GM21528 (cell line): Measurements from ENCODE around the gene ANKRD28.
"Not testable (repeated sequence)": the region's sequence is repeated elsewhere in the genome, so short reads cannot be mapped to it uniquely, and the experiment has no call there.

ENCODE experiments used
- ATAC-seq: cut with Tn5 transposase; IDR thresholded peaks from one replicate; pipeline ENCODE4 v1.9.1; 2021; ENCODE audit warnings: mild to moderate bottlenecking, moderate library complexity; ENCODE audit not compliant: unreplicated experiment, low FRiP score

The ANKRD28 gene

GRCh38 chr3:15638891-15639262 is 158.9 kb downstream of the ANKRD28 start:
- no peak for ATAC-seq

GRCh38 chr3:15638193-15638890 is 159.4 kb downstream of the ANKRD28 start:
- no peak for ATAC-seq

- ATAC-seq: no peak
Observed at GRCh38 chr3:15637131-15637951, 160.4 kb downstream of the ANKRD28 start.

GRCh38 chr3:15636028-15636709 is 161.6 kb downstream of the ANKRD28 start:
- no peak for ATAC-seq

- ATAC-seq: no peak
Observed at GRCh38 chr3:15635121-15635661, 162.6 kb downstream of the ANKRD28 start.

- no peak for ATAC-seq
Observed at GRCh38 chr3:15634671-15635070, 163.1 kb downstream of the ANKRD28 start.

GRCh38 chr3:15633766-15634598 is 163.8 kb downstream of the ANKRD28 start:
- ATAC-seq: no peak

GRCh38 chr3:15633159-15633558 is 164.6 kb downstream of the ANKRD28 start:
- no peak for ATAC-seq

- no peak for ATAC-seq
Observed at GRCh38 chr3:15632212-15632580, 165.6 kb downstream of the ANKRD28 start.

GRCh38 chr3:15631426-15632211 is 166.2 kb downstream of the ANKRD28 start:
- ATAC-seq: no peak

- ATAC-seq: peak; percentile 54
Observed at GRCh38 chr3:15630646-15631350, 167.0 kb downstream of the ANKRD28 start.

GRCh38 chr3:15629860-15630597 is 167.8 kb downstream of the ANKRD28 start:
- peak; percentile 90 for ATAC-seq

GRCh38 chr3:15628967-15629366 is 168.8 kb downstream of the ANKRD28 start:
- no peak for ATAC-seq

GRCh38 chr3:15623535-15624440 is 174.0 kb downstream of the ANKRD28 start:
- ATAC-seq: no peak

GRCh38 chr3:15619659-15620464 is 177.9 kb downstream of the ANKRD28 start:
- not testable (repeated sequence) for ATAC-seq
